Upper lobe of left lung (tissue), 6 donors: ENCODE data around the gene SP6. TPM values are rescaled to one million over a fixed set of nuclear protein-coding genes. Genes with fewer than 3 reads are reported as not detected.

ENCODE experiments used
- ATAC-seq, 2 donors: fragments of 200-7000 bp; cut with Tn5 transposase; one replicate each; pipeline ENCODE4 v1.9.1; 2022; ENCODE audit warnings: mild to moderate bottlenecking in 2 of 2, moderate library complexity in 2 of 2; ENCODE audit not compliant: low FRiP score in 2 of 2
- DNase-seq, 2 donors: peaks; one replicate each; pipeline ENCODE4 v3.0.0-alpha.2; 2019 to 2020
- H3K27ac ChIP-seq, 4 donors: fragments of 200-600 bp; sonication (generic); one replicate each; pipeline ENCODE4 v1.5.1; 2016 to 2019
- H3K27me3 ChIP-seq, 4 donors: fragments of 200-600 bp; sonication (generic); one replicate each; pipeline ENCODE4 v1.5.1; 2017 to 2019
- H3K36me3 ChIP-seq, 4 donors: fragments of 200-600 bp; sonication (generic); one replicate each; pipeline ENCODE4 v1.5.1; 2016 to 2019
- H3K4me1 ChIP-seq, 4 donors: fragments of 200-600 bp; sonication (generic); one replicate each; pipeline ENCODE4 v1.5.1; 2018 to 2019
- H3K4me3 ChIP-seq, 4 donors: fragments of 200-600 bp; sonication (generic); one replicate each; pipeline ENCODE4 v1.5.1; 2017 to 2019; ENCODE audit warnings: mild to moderate bottlenecking in 2 of 4, moderate library complexity in 1 of 4
- H3K9me3 ChIP-seq, 4 donors: fragments of 200-600 bp; sonication (generic); one replicate each; pipeline ENCODE4 v1.5.1; 2018 to 2019
- CTCF ChIP-seq, 6 experiments: fragments of 450-650 bp in 4 of 6; fragments of 200-600 bp in 2 of 6; sonication (generic) in 2 of 6; IDR thresholded peaks; one replicate each; pipeline ENCODE4 v1.5.1; 2016 to 2019; ENCODE audit warnings: antibody characterized with exemption in 6 of 6
- EP300 ChIP-seq, 4 donors: sonication (generic); formaldehyde crosslinking; IDR thresholded peaks; one replicate each; pipeline ENCODE4 v1.5.1; 2017; ENCODE audit warnings: antibody characterized with exemption in 4 of 4, control low read depth in 2 of 4
- POLR2A ChIP-seq, 4 donors: fragments of 450-650 bp; IDR thresholded peaks; one replicate each; pipeline ENCODE4 v1.5.1; 2016 to 2017; ENCODE audit warnings: antibody characterized with exemption in 4 of 4, mild to moderate bottlenecking in 2 of 4
- POLR2AphosphoS5 ChIP-seq, 2 donors: sonication (generic); formaldehyde crosslinking; IDR thresholded peaks; one replicate each; pipeline ENCODE4 v1.5.1; 2017; ENCODE audit warnings: antibody characterized with exemption in 2 of 2
- WGBS, 2 donors: methylation state at CpG; one replicate each; pipeline ENCODE4 v1.1.5; 2017 to 2018; 5-methylcytosine and 5-hydroxymethylcytosine counted together
- total RNA-seq, 6 donors: library from RNA; depleted of rRNA in 4 of 6; stranded (reverse); fragments of >200 nt in 4 of 6; gene quantifications; one replicate each; pipeline versions ENCODE4 v1.1.0 to v1.2.1, GENCODE V29; 2016 to 2021
- donor health status: DM: no; HTN: no; CAD: no; lungs with moderate emphysema.
- donor health status: DM: no; HTN: yes; CAD: no; lungs with severe emphysema.

SP6 gene
- total RNA-seq, 6 donors from 2014 or later: 0.76 to 6.4 (median 2.4) TPM

DNA sequence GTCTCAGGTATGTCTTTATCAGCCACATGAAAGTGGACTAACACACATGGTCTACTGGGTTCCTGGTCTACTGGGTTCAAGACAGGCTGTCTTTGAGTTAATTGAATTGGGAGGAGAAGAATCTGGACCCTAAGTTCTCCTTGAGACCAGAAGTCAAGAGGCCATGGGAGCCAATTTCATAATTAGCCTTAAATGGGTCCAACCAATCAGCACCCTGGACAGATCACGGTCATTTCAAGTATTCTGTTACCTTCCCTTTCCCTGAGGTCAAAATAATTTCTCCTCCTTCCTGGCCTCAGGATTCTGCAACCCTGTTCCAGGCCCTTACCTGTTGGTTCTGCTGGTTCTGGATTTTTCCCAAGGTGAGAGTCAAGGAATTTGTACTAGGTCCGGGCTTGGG, 53.2 kb downstream of the SP6 start:
- no peaks in the 10 kb centered on the region for H3K36me3 ChIP-seq
- H3K9me3 ChIP-seq: no peaks in the 10 kb centered on the region
- H3K27ac ChIP-seq: no peak overlapping the region
- H3K27me3 ChIP-seq: peaks cover 0 to 3% (median 0%) of the 10 kb centered on the region in 4 donors
- no peaks in the 10 kb centered on the region for H3K4me1 ChIP-seq
- WGBS, 2 donors: 50 to 62% methylated on average over 2 of the region's 2 CpGs
- DNase-seq (no peak), ATAC-seq (no peak)
- TF ChIP-seq CTCF (IDR thresholded peaks at IDR 0.05) (no peak), POLR2A (IDR thresholded peaks at IDR 0.05) (no peak), EP300 (IDR thresholded peaks at IDR 0.05) (no peak), POLR2AphosphoS5 (IDR thresholded peaks at IDR 0.05) (no peak)
- H3K4me3 ChIP-seq: no peak overlapping the region

Other genes with a start within 250 kb of the SP6 start
- 100 to 1,000 TPM; 162 to 223 (median 175) TPM for gene KPNB1, start 201.2 kb downstream of the SP6 start, total RNA-seq
- 10 to 100 TPM in 4 of 6 donors, 1 to 10 TPM in 2; 6.4 to 28.3 (median 12.8) TPM for gene TBKBP1, start 157.0 kb downstream of the SP6 start, total RNA-seq
- 1 to 10 TPM; 2.0 to 5.2 (median 3.4) TPM for gene TBX21, start 117.9 kb downstream of the SP6 start, total RNA-seq
- gene OSBPL7, start 29.4 kb downstream of the SP6 start, total RNA-seq: 10 to 100 TPM; 10.7 to 44.0 (median 19.3) TPM
- 10 to 100 TPM; 23.1 to 44.2 (median 28.6) TPM for gene MRPL10, start 19.6 kb downstream of the SP6 start, total RNA-seq
- gene LRRC46, start 19.5 kb downstream of the SP6 start, total RNA-seq: 10 to 100 TPM in 1 of 6 donors, 1 to 10 TPM in 4, under 1 TPM in 1; 0.49 to 23.5 (median 9.1) TPM
- gene SCRN2, start 9.9 kb downstream of the SP6 start, total RNA-seq: 10 to 100 TPM; 24.4 to 73.3 (median 34.8) TPM
- gene SP2, start 45.1 kb upstream of the SP6 start, total RNA-seq: 10 to 100 TPM in 3 of 6 donors, 1 to 10 TPM in 3; 7.6 to 19.4 (median 13.1) TPM
- 10 to 100 TPM; 16.2 to 40.2 (median 28.7) TPM for gene PNPO, start 90.4 kb upstream of the SP6 start, total RNA-seq
- gene PRR15L, start 106.7 kb upstream of the SP6 start, total RNA-seq: 100 to 1,000 TPM in 1 of 6 donors, 10 to 100 TPM in 5; 34.2 to 105 (median 75.2) TPM
- 100 to 1,000 TPM in 5 of 6 donors, 10 to 100 TPM in 1; 76.6 to 661 (median 160) TPM for gene CDK5RAP3, start 120.0 kb upstream of the SP6 start, total RNA-seq
- 10 to 100 TPM in 4 of 6 donors, 1 to 10 TPM in 2; 5.2 to 33.5 (median 17.7) TPM for gene COPZ2, start 186.6 kb upstream of the SP6 start, total RNA-seq
- gene NFE2L1, start 197.2 kb upstream of the SP6 start, total RNA-seq: 100 to 1,000 TPM; 105 to 203 (median 148) TPM